Right lobe of liver (tissue), 4 donors: ENCODE data around the gene CER1.
"Not testable (repeated sequence)": the region's sequence is repeated elsewhere in the genome, so short reads cannot be mapped to it uniquely, and the experiment has no call there.

Source experiments
- CTCF ChIP-seq, 4 donors: fragments of 200-600 bp in 3 of 4; fragments of 450-650 bp in 1 of 4; IDR thresholded peaks; one replicate each; pipeline versions ENCODE4 v1.5.1 to v1.8.0; 2016 to 2022; ENCODE audit warnings: antibody characterized with exemption in 4 of 4, mild to moderate bottlenecking in 2 of 4
- POLR2A ChIP-seq: fragments of 450-650 bp; IDR thresholded peaks from one replicate; pipeline ENCODE4 v1.6.1; 2017; ENCODE audit warnings: antibody characterized with exemption, mild to moderate bottlenecking
- donor health status: DM: no; HTN: no; CAD: no.
- donor health status: DM: no; HTN: no; CAD: no.
- donor health status: DM: no; HTN: yes; CAD: no.

- not testable (repeated sequence) for TF ChIP-seq CTCF (IDR thresholded peaks at IDR 0.05); POLR2A
Observed at GRCh38 chr9:14682616-14683015, 39.9 kb downstream of the CER1 start.
